Astrocyte (in vitro differentiated cells and primary cell): ENCODE measurements around the gene PTK6. TPM values are rescaled to one million over a fixed set of nuclear protein-coding genes. Genes with fewer than 3 reads are reported as not detected.
A peak's percentile ranks its signal among the peaks of the same experiment; 100 is the strongest.
"Not testable (repeated sequence)": the region's sequence is repeated elsewhere in the genome, so short reads cannot be mapped to it uniquely, and the experiment has no call there.

Source experiments
- DNase-seq: peaks from one replicate; pipeline ENCODE4 v3.0.0-alpha.2; 2010; ENCODE audit warnings: low read depth
- FAIRE-seq: peaks from 2 replicates; lab custom pipeline; 2011; peaks lifted over from hg19 to GRCh38; lab: Jason Lieb, UNC
- H2AFZ ChIP-seq: 2 replicates; pipeline ENCODE4 v1.6.0; 2012; ENCODE audit warnings: low read depth, low read length, inconsistent platforms
- H3K27ac ChIP-seq: 2 replicates; pipeline ENCODE4 v1.5.1; 2011; ENCODE audit warnings: low read depth, low read length, inconsistent platforms
- H3K27me3 ChIP-seq: 2 replicates; pipeline ENCODE4 v1.6.0; 2011; ENCODE audit warnings: low read length, inconsistent platforms; ENCODE audit not compliant: insufficient read depth
- H3K36me3 ChIP-seq: 2 replicates; pipeline ENCODE4 v1.5.1; 2011; ENCODE audit warnings: low read length, inconsistent platforms; ENCODE audit not compliant: insufficient read depth
- H3K4me1 ChIP-seq: 2 replicates; pipeline ENCODE4 v1.5.1; 2011; ENCODE audit warnings: low read length, inconsistent platforms; ENCODE audit not compliant: insufficient read depth
- H3K4me2 ChIP-seq: 2 replicates; pipeline ENCODE4 v1.6.0; 2012; ENCODE audit warnings: low read length, inconsistent platforms
- H3K4me3 ChIP-seq: 2 replicates; pipeline ENCODE4 v1.5.1; 2011; ENCODE audit warnings: low read depth, mild to moderate bottlenecking, low read length, inconsistent platforms; ENCODE audit not compliant: insufficient read depth
- H3K79me2 ChIP-seq: 2 replicates; pipeline ENCODE4 v1.6.0; 2012; ENCODE audit warnings: mild to moderate bottlenecking, low read length, inconsistent platforms; ENCODE audit not compliant: insufficient read depth
- H3K9ac ChIP-seq: 2 replicates; pipeline ENCODE4 v1.6.0; 2012; ENCODE audit warnings: mild to moderate bottlenecking, low read length, inconsistent platforms
- H3K9me3 ChIP-seq: 2 replicates; pipeline ENCODE4 v1.5.1; 2012; ENCODE audit warnings: low read depth, mild to moderate bottlenecking, low read length, inconsistent platforms; ENCODE audit not compliant: insufficient read depth
- H4K20me1 ChIP-seq: 2 replicates; pipeline ENCODE4 v1.6.0; 2012; ENCODE audit warnings: low read length, inconsistent platforms; ENCODE audit not compliant: insufficient read depth
- H3K27ac Mint-ChIP-seq: one replicate; pipeline ENCODE4 v1.8.0; 2021; ENCODE audit warnings: mild to moderate bottlenecking, mixed read lengths; ENCODE audit not compliant: unreplicated experiment
- H3K27me3 Mint-ChIP-seq: one replicate; pipeline ENCODE4 v1.8.0; 2021; ENCODE audit warnings: low read depth, mixed read lengths; ENCODE audit not compliant: unreplicated experiment
- H3K36me3 Mint-ChIP-seq: one replicate; pipeline ENCODE4 v1.8.0; 2021; ENCODE audit warnings: low read depth, mixed read lengths; ENCODE audit not compliant: unreplicated experiment
- H3K4me1 Mint-ChIP-seq: one replicate; pipeline ENCODE4 v1.8.0; 2021; ENCODE audit warnings: low read depth, mixed read lengths; ENCODE audit not compliant: unreplicated experiment
- H3K4me3 Mint-ChIP-seq: one replicate; pipeline ENCODE4 v1.8.0; 2021; ENCODE audit warnings: mild to moderate bottlenecking, moderate library complexity, mixed read lengths; ENCODE audit not compliant: unreplicated experiment
- H3K9me3 Mint-ChIP-seq: one replicate; pipeline ENCODE4 v1.8.0; 2021; ENCODE audit warnings: mild to moderate bottlenecking, mixed read lengths; ENCODE audit not compliant: unreplicated experiment
- EZH2 ChIP-seq: IDR thresholded peaks from 2 replicates; pipeline ENCODE4 v1.6.1; 2012; ENCODE audit warnings: mild to moderate bottlenecking, low read length, inconsistent platforms; ENCODE audit not compliant: insufficient read depth
- total RNA-seq: library from RNA; stranded (reverse); gene quantifications from 2 replicates; pipeline ENCODE4 v1.2.1, GENCODE V29; 2021
- TF ChIP-seq, protein P1 (sequence below): IDR thresholded peaks from 2 replicates; pipeline ENCODE4 v1.5.1; 2011; ENCODE audit warnings: low read depth, mild to moderate bottlenecking, inconsistent platforms, low read length, moderate library complexity; ENCODE audit not compliant: insufficient read depth

PTK6 gene
- total RNA-seq, 1 donor from 2014 or later = 0.18 TPM

DNA sequence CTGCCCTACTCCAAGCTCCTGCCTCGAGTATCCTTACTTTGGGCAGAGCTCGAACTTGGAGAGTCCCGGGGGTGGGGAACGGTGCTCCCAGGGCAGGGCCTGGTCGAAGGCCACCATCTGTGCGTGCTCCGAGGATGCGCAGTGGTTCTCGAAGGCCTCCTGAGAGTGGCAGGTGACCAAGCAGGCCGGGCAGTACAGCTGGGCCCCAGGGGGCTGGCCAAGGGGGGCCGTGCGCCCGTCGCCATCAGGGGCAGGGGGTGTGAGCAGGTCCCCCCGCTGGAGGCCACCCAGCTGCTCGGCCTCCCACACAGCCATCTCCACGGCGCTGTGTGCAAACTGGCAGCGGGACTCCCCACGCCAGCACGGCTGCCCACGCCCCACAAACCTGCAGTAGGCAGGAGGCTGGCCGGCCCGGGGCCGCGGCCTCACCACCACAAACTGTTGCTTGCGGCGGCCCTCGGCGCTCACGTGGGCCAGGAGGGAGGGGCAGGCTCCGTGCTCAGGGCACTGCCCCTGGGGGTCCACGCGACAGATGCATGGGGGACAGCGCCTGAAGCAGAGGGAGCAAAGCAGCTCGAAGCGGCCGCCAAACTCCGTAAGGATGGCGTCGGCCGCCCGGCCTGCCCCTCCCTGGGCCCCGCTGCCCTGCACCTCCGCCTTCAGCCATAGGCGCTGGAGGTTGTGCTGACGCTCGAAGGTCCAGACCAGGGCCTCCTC lies 35.1 kb upstream of the PTK6 start:
- no peaks in the 10 kb centered on the region for H3K36me3 ChIP-seq
- DNase-seq (no peak), FAIRE-seq (no peak)
- no peaks in the 10 kb centered on the region for H3K9me3 Mint-ChIP-seq
- no peak overlapping the region for H3K27ac ChIP-seq
- no peak overlapping the region for H3K4me2 ChIP-seq
- no peak overlapping the region for H3K27ac Mint-ChIP-seq
- H3K27me3 Mint-ChIP-seq = peaks cover 5% of the 10 kb centered on the region
- TF ChIP-seq, protein P1, sequence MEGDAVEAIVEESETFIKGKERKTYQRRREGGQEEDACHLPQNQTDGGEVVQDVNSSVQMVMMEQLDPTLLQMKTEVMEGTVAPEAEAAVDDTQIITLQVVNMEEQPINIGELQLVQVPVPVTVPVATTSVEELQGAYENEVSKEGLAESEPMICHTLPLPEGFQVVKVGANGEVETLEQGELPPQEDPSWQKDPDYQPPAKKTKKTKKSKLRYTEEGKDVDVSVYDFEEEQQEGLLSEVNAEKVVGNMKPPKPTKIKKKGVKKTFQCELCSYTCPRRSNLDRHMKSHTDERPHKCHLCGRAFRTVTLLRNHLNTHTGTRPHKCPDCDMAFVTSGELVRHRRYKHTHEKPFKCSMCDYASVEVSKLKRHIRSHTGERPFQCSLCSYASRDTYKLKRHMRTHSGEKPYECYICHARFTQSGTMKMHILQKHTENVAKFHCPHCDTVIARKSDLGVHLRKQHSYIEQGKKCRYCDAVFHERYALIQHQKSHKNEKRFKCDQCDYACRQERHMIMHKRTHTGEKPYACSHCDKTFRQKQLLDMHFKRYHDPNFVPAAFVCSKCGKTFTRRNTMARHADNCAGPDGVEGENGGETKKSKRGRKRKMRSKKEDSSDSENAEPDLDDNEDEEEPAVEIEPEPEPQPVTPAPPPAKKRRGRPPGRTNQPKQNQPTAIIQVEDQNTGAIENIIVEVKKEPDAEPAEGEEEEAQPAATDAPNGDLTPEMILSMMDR = no peak
- no peak for TF ChIP-seq EZH2
- H3K36me3 Mint-ChIP-seq = no peaks in the 10 kb centered on the region
- no peak overlapping the region for H2AFZ ChIP-seq
- peaks cover 23% of the 10 kb centered on the region for H4K20me1 ChIP-seq
- H3K9ac ChIP-seq = no peak overlapping the region
- peak overlapping the region; percentile 90 for H3K4me3 Mint-ChIP-seq
- H3K9me3 ChIP-seq = no peaks in the 10 kb centered on the region
- H3K79me2 ChIP-seq = peaks cover 7% of the 10 kb centered on the region
- no peaks in the 10 kb centered on the region for H3K27me3 ChIP-seq
- peaks cover 21% of the 10 kb centered on the region for H3K4me1 ChIP-seq
- no peak overlapping the region for H3K4me3 ChIP-seq
- H3K4me1 Mint-ChIP-seq = no peaks in the 10 kb centered on the region

DNA sequence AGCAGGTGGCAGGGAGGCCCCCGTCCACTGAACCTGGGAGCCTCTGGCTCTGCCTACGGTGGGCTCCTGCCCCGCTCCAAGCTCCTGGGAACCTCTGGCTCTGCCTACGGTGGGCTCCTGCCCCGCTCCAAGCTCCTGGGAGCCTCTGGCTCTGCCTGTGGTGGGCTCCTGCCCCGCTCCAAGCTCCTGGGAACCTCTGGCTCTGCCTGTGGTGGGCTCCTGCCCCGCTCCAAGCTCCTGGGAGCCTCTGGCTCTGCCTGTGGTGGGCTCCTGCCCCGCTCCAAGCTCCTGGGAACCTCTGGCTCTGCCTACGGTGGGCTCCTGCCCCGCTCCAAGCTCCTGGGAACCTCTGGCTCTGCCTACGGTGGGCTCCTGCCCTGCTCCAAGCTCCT lies 33.9 kb upstream of the PTK6 start:
- not testable (repeated sequence) for H3K36me3 Mint-ChIP-seq, H3K4me3 Mint-ChIP-seq, DNase-seq, FAIRE-seq, H3K4me2 ChIP-seq, H3K9me3 ChIP-seq, H3K27ac Mint-ChIP-seq, H3K27ac ChIP-seq, H3K4me3 ChIP-seq, H3K4me1 Mint-ChIP-seq, H3K27me3 ChIP-seq, H2AFZ ChIP-seq, H3K27me3 Mint-ChIP-seq, H3K79me2 ChIP-seq, H3K9me3 Mint-ChIP-seq, H3K9ac ChIP-seq, H3K36me3 ChIP-seq
- Histone ChIP-seq H3K4me1 (peaks cover 21% of the 10 kb centered on the region), H4K20me1 (peaks cover 23% of the 10 kb centered on the region)

DNA sequence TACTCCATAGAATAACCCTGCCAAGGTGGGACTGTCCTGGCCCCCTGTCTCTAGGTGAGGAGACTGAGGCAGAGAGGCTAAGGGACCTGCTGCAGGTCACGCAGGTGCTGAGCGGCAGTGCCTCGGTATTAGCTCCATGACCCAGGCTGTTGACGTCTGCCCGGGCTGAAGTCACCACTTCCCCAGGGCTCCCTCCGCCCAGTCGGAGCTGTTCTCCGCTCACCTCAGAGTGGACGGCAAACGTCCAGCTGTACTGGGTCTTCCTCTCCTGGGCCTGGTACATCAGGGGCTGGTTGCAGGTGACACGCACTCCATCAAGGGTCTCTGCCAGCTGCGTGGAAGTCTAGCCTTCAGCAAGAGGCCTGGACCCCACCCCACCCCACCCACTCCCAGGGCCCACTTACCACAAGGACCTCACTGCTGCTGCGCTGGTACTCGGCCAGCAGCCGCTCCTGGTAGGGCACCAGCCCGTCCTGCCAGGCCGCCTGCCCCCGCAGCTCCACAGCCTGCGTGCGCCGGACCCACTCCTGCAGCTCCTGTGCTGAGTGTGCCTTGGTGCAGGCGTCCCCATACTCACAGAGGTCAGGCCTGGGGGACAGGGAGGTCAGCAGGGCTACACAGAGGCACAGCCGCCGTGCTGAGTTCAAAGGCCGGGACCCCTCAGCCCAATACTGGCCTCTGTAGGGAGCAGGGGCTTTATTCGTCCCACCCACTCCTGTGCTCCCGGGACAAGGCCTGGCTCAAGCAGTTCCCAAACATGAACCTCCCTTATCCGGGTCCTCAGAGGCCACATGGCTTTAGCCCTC lies 33.3 kb upstream of the PTK6 start:
- FAIRE-seq = no peak
- no peak overlapping the region for H3K9ac ChIP-seq
- H3K4me3 ChIP-seq = no peak overlapping the region
- no peak for DNase-seq
- peaks cover 20% of the 10 kb centered on the region for H3K4me1 ChIP-seq
- no peaks in the 10 kb centered on the region for H3K27me3 Mint-ChIP-seq
- no peak overlapping the region for H3K27ac Mint-ChIP-seq
- H3K4me1 Mint-ChIP-seq = no peaks in the 10 kb centered on the region
- H2AFZ ChIP-seq = no peak overlapping the region
- H3K36me3 Mint-ChIP-seq = no peaks in the 10 kb centered on the region
- no peak overlapping the region for H3K4me3 Mint-ChIP-seq
- H3K9me3 Mint-ChIP-seq = no peaks in the 10 kb centered on the region
- no peak overlapping the region for H3K4me2 ChIP-seq
- H3K27me3 ChIP-seq = no peaks in the 10 kb centered on the region
- H3K9me3 ChIP-seq = no peaks in the 10 kb centered on the region
- H4K20me1 ChIP-seq = peaks cover 23% of the 10 kb centered on the region
- H3K27ac ChIP-seq = no peak overlapping the region
- no peaks in the 10 kb centered on the region for H3K36me3 ChIP-seq
- H3K79me2 ChIP-seq = peaks cover 7% of the 10 kb centered on the region
- no peak for TF ChIP-seq EZH2
- TF ChIP-seq, protein P1 = no peak
